Skeletal muscle tissue (tissue), 4 donors: ENCODE results near the gene RTL1. TPM values are rescaled to one million over a fixed set of nuclear protein-coding genes. Genes with fewer than 3 reads are reported as not detected.

Source experiments
- H3K27ac ChIP-seq: one replicate; pipeline ENCODE4 v1.7.0; 2013; ENCODE audit warnings: mild to moderate bottlenecking, low read depth, low read length, inconsistent platforms
- H3K27me3 ChIP-seq, 3 donors: one replicate each; pipeline ENCODE4 v1.7.0; 2013; ENCODE audit warnings: low read length in 3 of 3; ENCODE audit not compliant: control insufficient read depth in 3 of 3, insufficient read depth in 3 of 3
- H3K36me3 ChIP-seq, 3 donors: one replicate each; pipeline ENCODE4 v1.7.0; 2013; ENCODE audit warnings: low read length in 3 of 3; ENCODE audit not compliant: control insufficient read depth in 3 of 3, insufficient read depth in 3 of 3
- H3K4me1 ChIP-seq, 3 donors: one replicate each; pipeline ENCODE4 v1.7.0; 2013; ENCODE audit warnings: low read length in 3 of 3, mild to moderate bottlenecking in 3 of 3; ENCODE audit not compliant: control insufficient read depth in 3 of 3, insufficient read depth in 3 of 3
- H3K4me3 ChIP-seq, 3 donors: one replicate each; pipeline ENCODE4 v1.7.0; 2013; ENCODE audit warnings: low read length in 3 of 3
- H3K9ac ChIP-seq, 3 donors: one replicate each; pipeline ENCODE4 v1.7.0; 2013; ENCODE audit warnings: low read length in 3 of 3, mild to moderate bottlenecking in 3 of 3, moderate library complexity in 2 of 3, low read depth in 1 of 3
- H3K9me3 ChIP-seq, 3 donors: one replicate each; pipeline ENCODE4 v1.7.0; 2013; ENCODE audit warnings: low read length in 3 of 3; ENCODE audit not compliant: control insufficient read depth in 3 of 3
- total RNA-seq: library from RNA; depleted of rRNA; stranded (reverse); fragments of >200 nt; gene quantifications from one replicate; pipeline ENCODE4 v1.2.3, GENCODE V29; 2014
- donor health status: Osteomylitis.

The RTL1 gene
- total RNA-seq, 1 donor from 2014 or later: 9.4 TPM

DNA sequence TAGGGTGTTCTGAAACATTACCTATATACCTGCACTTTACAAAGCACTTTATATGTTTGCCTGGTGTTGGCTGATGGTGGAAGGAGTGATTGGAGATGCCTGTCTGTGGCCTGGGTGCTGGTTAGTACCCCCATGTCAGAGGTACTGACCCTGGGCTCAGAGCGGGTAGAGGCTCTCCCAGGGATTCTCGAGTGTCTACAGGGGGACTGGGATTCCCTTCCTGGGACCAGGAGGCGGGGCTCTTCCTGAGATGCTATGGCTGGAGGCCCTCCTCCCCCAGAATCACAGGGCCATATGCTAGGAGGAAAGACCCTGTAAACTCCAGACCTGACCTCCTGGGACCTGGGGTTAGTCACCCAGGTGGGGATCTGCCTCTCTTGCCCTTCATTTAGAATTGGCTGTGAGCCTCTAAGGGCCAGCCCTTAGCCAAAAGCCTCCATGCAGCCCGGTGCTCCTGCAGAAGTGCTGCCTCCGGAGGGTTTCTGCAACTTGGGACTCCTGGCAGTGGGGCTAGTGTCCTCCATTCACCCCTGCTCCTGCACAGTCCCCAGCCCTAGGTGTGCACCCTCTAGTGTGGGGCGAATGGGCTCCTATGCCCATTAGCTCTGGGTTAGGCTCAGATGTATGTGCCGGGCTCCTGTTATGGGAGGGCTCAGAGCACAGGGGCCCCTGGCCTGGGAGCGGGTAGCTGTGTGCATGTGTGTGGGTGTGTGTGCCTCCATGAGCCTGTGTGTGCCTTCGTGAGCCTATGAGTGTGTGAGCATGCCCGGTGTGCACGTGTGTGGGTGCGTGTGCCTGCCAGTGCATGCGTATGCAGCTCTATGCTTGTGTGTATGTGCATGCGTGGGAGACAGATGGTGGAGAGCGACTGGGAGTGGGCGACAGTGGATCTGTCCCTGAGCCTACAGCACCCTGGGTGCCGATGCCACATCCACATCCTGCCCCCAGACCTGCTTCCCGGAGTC is 36.6 kb downstream of the RTL1 start:
- H3K9ac ChIP-seq: no peak overlapping the region
- H3K9me3 ChIP-seq: no peaks in the 10 kb centered on the region
- no peak overlapping the region for H3K27ac ChIP-seq
- H3K36me3 ChIP-seq: no peaks in the 10 kb centered on the region
- peaks cover 0 to 5% (median 2%) of the 10 kb centered on the region in 3 donors for H3K4me1 ChIP-seq
- peaks cover 3 to 31% (median 16%) of the 10 kb centered on the region in 3 donors for H3K27me3 ChIP-seq
- H3K4me3 ChIP-seq: no peak overlapping the region

DNA sequence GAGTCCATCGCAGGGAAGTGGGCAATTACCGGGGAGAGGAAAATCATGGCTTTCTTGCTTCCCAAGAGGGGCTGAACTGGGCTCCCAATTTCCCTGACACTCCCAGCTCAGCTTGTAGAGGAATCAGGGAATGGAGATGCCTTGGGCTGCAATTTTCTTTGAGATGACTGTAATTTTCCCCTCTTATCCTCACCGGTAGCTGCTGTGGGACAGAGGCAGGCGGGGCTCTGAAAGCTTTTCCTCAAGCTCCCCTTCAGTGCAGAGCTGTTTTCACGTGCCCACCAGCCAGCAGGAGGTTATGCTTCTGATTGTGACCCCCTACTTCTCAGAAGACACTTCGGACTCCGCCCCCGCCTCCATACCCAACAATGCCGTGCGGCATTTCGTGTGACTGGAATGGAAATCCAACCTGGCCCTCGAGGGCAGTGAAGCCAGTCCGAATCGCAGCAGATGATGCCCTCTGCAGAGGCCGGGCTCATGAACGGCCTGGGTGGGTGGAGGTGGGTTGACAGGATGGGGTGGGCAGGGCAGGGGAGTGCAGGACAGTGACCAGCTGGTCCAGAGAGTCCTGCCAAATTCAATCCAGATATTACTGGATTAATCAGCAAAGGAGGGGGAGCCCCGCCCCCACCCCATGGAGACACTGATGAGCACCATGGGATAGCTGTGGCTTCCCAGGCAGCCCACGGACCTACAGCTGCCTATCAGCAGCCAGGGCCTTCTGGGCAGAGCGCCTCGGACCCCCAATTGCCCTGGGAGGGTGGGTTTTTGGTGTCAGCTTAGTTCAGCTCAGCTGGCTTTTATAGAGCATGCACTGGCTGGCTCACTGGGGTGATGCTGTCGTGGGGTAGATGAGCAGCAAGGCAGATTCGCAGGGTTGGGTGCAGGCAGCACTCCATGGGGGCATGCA is 37.6 kb downstream of the RTL1 start:
- H3K27ac ChIP-seq: no peak overlapping the region
- H3K9me3 ChIP-seq: no peaks in the 10 kb centered on the region
- no peak overlapping the region for H3K4me3 ChIP-seq
- peaks cover 3 to 30% (median 19%) of the 10 kb centered on the region in 3 donors for H3K27me3 ChIP-seq
- no peaks in the 10 kb centered on the region for H3K36me3 ChIP-seq
- no peak overlapping the region for H3K9ac ChIP-seq
- peaks cover 0 to 5% (median 2%) of the 10 kb centered on the region in 3 donors for H3K4me1 ChIP-seq

DNA sequence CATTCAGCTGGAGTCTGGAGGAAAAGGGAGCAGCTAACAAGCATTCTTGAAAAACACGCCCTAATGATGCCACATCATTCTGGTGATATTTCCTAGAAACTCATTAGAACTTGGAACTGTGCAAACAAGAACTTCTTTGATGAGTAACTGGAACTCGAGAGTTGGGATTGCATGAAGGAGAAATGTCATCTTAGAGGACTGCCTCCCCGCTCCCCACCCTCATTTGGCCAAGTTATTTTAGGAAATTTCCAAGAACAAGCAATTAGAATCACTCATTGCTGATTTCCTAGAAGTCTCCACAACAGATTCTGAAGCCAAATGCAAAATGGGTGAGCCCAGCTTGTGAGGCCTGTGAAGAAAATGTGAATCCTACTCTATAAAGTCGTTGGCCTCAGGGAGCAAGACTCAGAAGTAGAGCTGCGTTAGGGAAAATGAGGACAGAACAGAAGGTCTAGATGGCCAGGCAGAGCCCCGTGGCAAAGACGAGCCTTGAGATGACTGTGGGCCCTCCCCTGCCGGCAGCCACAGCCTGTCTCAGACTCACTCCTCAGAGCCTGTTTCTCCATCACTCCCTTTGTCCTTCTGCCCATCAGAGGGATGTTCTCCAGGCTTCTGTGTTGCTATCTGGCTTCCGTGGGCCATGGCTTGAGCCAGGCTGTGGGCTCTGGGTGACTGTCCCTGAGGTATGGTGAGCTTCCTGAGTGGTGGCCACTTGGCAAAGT is 38.4 kb downstream of the RTL1 start:
- H3K9me3 ChIP-seq: no peaks in the 10 kb centered on the region
- H3K9ac ChIP-seq: no peak overlapping the region
- H3K4me3 ChIP-seq: no peak overlapping the region
- peaks cover 0 to 5% (median 2%) of the 10 kb centered on the region in 3 donors for H3K4me1 ChIP-seq
- no peaks in the 10 kb centered on the region for H3K36me3 ChIP-seq
- no peak overlapping the region for H3K27ac ChIP-seq
- H3K27me3 ChIP-seq: peaks cover 3 to 30% (median 19%) of the 10 kb centered on the region in 3 donors

DNA sequence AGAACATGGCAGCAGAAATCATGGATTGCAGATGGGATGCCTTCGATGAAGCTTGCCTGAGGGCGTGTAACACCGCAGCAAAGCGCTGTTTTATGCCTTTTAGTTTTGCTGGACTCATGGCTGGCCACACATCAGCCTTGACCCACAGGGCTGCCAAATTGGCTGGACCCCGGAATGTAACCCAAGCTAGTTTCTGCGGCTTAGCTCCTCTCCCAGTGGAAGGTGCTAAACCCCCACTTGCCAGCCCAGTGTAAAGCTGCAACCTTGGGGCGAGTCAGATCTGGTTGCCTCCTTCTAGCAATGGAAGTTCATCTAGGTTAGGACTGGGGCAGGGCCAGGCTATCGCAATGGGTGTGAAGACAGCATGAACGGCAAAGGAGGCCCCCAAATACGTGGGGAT is 39.3 kb downstream of the RTL1 start:
- H3K4me1 ChIP-seq: peaks cover 0 to 5% (median 2%) of the 10 kb centered on the region in 3 donors
- no peaks in the 10 kb centered on the region for H3K36me3 ChIP-seq
- no peak overlapping the region for H3K4me3 ChIP-seq
- H3K27ac ChIP-seq: no peak overlapping the region
- H3K27me3 ChIP-seq: peaks cover 3 to 30% (median 19%) of the 10 kb centered on the region in 3 donors
- H3K9ac ChIP-seq: no peak overlapping the region
- H3K9me3 ChIP-seq: no peaks in the 10 kb centered on the region

DNA sequence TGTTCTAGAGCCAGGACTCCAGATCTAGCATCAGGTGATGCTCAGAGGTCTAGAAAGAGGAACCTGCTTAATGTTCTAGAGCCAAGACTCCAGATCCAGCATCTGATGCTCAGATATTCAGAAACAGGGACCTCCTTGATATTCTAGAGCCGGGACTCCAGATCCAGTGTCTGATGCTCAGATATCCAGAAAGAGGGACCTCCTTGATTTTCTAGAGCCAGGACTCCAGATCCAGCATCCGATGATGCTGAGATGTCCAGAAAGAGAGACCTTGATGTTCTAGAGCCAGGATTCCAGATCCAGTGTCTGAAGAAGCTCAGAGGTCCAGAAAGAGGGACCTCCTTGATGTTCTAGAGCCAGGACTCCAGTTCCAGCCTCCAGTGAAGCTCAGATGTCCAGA is 40.7 kb downstream of the RTL1 start:
- H3K36me3 ChIP-seq: no peaks in the 10 kb centered on the region

DNA sequence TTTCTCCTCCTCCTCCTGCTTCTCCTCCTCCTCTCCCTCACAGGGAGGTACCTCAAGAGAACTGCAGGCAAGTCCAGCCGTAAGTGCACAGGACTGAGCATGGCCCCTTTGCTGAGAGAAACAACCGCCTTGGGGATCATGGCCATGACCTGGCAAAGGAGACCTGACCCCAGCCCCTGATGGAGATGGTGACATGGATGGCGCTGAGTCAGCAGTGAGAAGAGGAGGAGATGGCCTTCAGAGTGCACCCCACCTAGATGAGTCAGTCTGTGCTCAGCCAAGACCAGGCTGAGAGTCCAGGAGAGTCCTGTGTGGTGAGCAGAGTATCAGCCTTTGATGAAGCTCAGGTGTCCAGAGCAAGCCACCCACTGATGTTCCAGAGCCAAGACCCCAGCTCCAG is 41.2 kb downstream of the RTL1 start:
- Histone ChIP-seq H3K27ac (no peak overlapping the region), H3K4me1 (peaks cover 0 to 5% (median 2%) of the 10 kb centered on the region in 3 donors), H3K4me3 (no peak overlapping the region), H3K27me3 (peaks cover 3 to 38% (median 17%) of the 10 kb centered on the region in 3 donors), H3K9ac (no peak overlapping the region), H3K36me3 (no peaks in the 10 kb centered on the region), H3K9me3 (no peaks in the 10 kb centered on the region)

More for the DNA sequence above, 40.7 kb downstream of the RTL1 start:
- peaks cover 0 to 5% (median 2%) of the 10 kb centered on the region in 3 donors for H3K4me1 ChIP-seq
- no peak overlapping the region for H3K4me3 ChIP-seq
- H3K27me3 ChIP-seq: peaks cover 3 to 39% (median 13%) of the 10 kb centered on the region in 3 donors
- H3K9ac ChIP-seq: no peak overlapping the region
- H3K9me3 ChIP-seq: no peaks in the 10 kb centered on the region
- H3K27ac ChIP-seq: no peak overlapping the region

DNA sequence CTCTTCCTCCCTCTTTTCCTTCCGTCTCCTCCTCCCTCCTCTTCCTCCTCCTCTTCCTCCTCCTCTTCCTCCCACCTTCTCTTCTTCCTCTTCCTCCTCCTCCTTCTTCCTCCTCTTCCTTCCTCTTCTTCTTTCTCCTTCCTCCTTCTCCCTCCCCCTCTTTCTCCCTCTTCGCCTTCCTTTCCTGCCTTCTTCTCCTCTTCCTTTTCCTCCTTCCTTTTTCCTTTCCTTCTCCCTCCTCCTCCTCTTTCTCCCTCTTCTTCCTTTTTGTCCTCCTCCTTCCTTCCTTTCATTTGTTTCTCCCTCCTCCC is 41.6 kb downstream of the RTL1 start:
- Histone ChIP-seq H3K9me3 (no peaks in the 10 kb centered on the region), H3K27me3 (peaks cover under 1 to 38% (median 14%) of the 10 kb centered on the region in 3 donors), H3K4me3 (no peak overlapping the region), H3K4me1 (peaks cover 0 to 5% (median 2%) of the 10 kb centered on the region in 3 donors), H3K9ac (no peak overlapping the region), H3K36me3 (no peaks in the 10 kb centered on the region), H3K27ac (no peak overlapping the region)

DNA sequence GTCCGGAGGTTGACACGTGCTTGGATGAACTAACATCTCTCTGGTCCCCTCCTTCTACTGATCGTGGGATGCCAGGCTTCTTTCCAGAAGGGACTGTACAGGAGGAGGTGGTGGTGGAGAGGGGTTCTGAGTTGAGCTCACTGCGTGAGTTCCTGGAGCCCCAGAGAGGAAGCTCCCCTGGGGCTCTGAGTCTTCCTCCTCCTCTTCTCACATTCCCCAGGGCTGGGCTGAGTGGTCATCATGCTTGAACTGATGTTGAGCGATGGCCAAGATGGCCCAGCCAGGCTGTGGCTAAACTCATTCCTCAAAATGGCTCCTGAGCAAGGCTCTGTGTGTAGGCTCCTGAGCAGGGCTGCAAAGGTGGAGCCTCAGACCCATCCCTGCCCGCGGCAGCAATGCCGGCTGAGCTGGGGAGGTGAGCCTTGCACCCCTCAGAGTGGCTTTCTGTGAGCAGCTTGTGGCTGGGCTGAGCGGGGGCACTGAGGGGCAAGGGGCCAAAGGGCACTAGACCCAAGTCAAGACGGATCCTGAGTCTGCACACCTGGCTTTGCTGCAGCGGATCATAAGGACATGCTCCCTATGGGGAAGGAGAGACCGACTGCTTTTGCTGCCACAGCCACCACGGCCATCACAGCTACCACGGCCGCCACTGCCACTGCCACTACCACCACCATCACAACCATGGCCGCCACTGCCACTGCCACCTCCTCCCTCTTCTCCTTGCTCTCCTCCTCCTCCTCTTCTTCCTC is 42.2 kb downstream of the RTL1 start:
- Histone ChIP-seq H3K27me3 (peaks cover 0 to 35% (median 14%) of the 10 kb centered on the region in 3 donors), H3K27ac (no peak overlapping the region), H3K36me3 (no peaks in the 10 kb centered on the region), H3K4me1 (peaks cover 0 to 5% (median 2%) of the 10 kb centered on the region in 3 donors), H3K9ac (no peak overlapping the region), H3K9me3 (no peaks in the 10 kb centered on the region), H3K4me3 (no peak overlapping the region)
